CD4-positive, alpha-beta T cell treated with Interleukin-6 at 100 ng/mL for 8 hours (primary cell): ENCODE results near the gene NLRP10.
"Not testable (repeated sequence)": the region's sequence is repeated elsewhere in the genome, so short reads cannot be mapped to it uniquely, and the experiment has no call there.

Experiments
- DNase-seq: peaks from one replicate; pipeline ENCODE4 v3.0.0-alpha.2; 2020; ENCODE audit warnings: mixed read lengths, low spot score

NLRP10 gene

GRCh38 chr11:7965386-7965785 lies at the start of gene NLRP10:
TSS of gene NLRP10 (minus strand) at chr11:7965447. CDS start at chr11:7963495, 1,952 bp downstream.
- DNase-seq, result no peak

GRCh38 chr11:8013833-8014232 lies 48.6 kb upstream of the NLRP10 start:
- no peak for DNase-seq

GRCh38 chr11:8011981-8012444 lies 46.8 kb upstream of the NLRP10 start:
- no peak for DNase-seq

GRCh38 chr11:8011371-8011770 lies 46.1 kb upstream of the NLRP10 start:
- no peak for DNase-seq

- no peak for DNase-seq
Measured at GRCh38 chr11:8009856-8010255, 44.6 kb upstream of the NLRP10 start.

GRCh38 chr11:8008212-8008611 lies 43.0 kb upstream of the NLRP10 start:
- DNase-seq, result no peak

GRCh38 chr11:8006349-8006977 lies 41.2 kb upstream of the NLRP10 start:
- peak; percentile 44 for DNase-seq

GRCh38 chr11:8005556-8005955 lies 40.3 kb upstream of the NLRP10 start:
- DNase-seq, result no peak

GRCh38 chr11:8004008-8004407 lies 38.8 kb upstream of the NLRP10 start:
- no peak for DNase-seq

- DNase-seq, result no peak
Measured at GRCh38 chr11:8003187-8003586, 37.9 kb upstream of the NLRP10 start.

- no peak for DNase-seq
Measured at GRCh38 chr11:8002676-8003075, 37.4 kb upstream of the NLRP10 start.

GRCh38 chr11:8000390-8000789 lies 35.1 kb upstream of the NLRP10 start:
- DNase-seq, result no peak

- DNase-seq, result no peak
Measured at GRCh38 chr11:7999795-8000194, 34.5 kb upstream of the NLRP10 start.

GRCh38 chr11:7994581-7995278 lies 29.5 kb upstream of the NLRP10 start:
- no peak for DNase-seq

GRCh38 chr11:7987560-7987883 lies 22.3 kb upstream of the NLRP10 start:
- DNase-seq, result not testable (repeated sequence)

- peak; percentile 97 for DNase-seq
Measured at GRCh38 chr11:7986768-7987559, 21.7 kb upstream of the NLRP10 start, which contains the start of gene EIF3F. TSS of gene EIF3F (plus strand) at chr11:7987337. CDS start at chr11:7987353, 16 bp downstream.

- no peak for DNase-seq
Measured at GRCh38 chr11:7983832-7984590, 18.8 kb upstream of the NLRP10 start.

GRCh38 chr11:7982582-7983119 lies 17.4 kb upstream of the NLRP10 start:
- no peak for DNase-seq

- no peak for DNase-seq
Measured at GRCh38 chr11:7981619-7982157, 16.4 kb upstream of the NLRP10 start.

- DNase-seq, result no peak
Measured at GRCh38 chr11:7977232-7977917, 12.1 kb upstream of the NLRP10 start.

GRCh38 chr11:7974668-7975067 lies 9.4 kb upstream of the NLRP10 start:
- DNase-seq, result no peak
